Stimulated activated naive B cell treated with anti-CD40 and anti-IgM and Interleukin-4, amounts not matched to agents 10 μg/mL and 1 μg/mL and 100 μg/mL, for 72 hours (primary cell): Measurements from ENCODE around the gene LEAP2.

Experiments
- ATAC-seq, 2 donors: fragments of 150-1000 bp; cut with Tn5 transposase; replicated peaks; 2 replicates each; pipeline ENCODE4 v1.10.0; 2021; ENCODE audit warnings: moderate library complexity in 1 of 2
- DNase-seq: peaks from one replicate; pipeline ENCODE4 v3.0.0; 2021
- H3K27ac Mint-ChIP-seq: one replicate; pipeline ENCODE4 v1.8.0; 2022; ENCODE audit warnings: mild to moderate bottlenecking, mixed read lengths
- H3K27me3 Mint-ChIP-seq, 2 donors: one replicate each; pipeline ENCODE4 v1.8.0; 2022; ENCODE audit warnings: mixed read lengths in 2 of 2
- H3K36me3 Mint-ChIP-seq, 2 donors: one replicate each; pipeline ENCODE4 v1.8.0; 2022; ENCODE audit warnings: mixed read lengths in 2 of 2, mild to moderate bottlenecking in 1 of 2
- H3K4me1 Mint-ChIP-seq, 2 donors: one replicate each; pipeline ENCODE4 v1.8.0; 2022; ENCODE audit warnings: mixed read lengths in 2 of 2, mild to moderate bottlenecking in 1 of 2
- H3K4me3 Mint-ChIP-seq, 2 donors: one replicate each; pipeline ENCODE4 v1.8.0; 2022; ENCODE audit warnings: mild to moderate bottlenecking in 2 of 2, mixed read lengths in 2 of 2, moderate library complexity in 1 of 2
- H3K9me3 Mint-ChIP-seq, 2 donors: one replicate each; pipeline ENCODE4 v1.8.0; 2022; ENCODE audit warnings: mixed read lengths in 2 of 2, mild to moderate bottlenecking in 1 of 2

Gene LEAP2

DNA sequence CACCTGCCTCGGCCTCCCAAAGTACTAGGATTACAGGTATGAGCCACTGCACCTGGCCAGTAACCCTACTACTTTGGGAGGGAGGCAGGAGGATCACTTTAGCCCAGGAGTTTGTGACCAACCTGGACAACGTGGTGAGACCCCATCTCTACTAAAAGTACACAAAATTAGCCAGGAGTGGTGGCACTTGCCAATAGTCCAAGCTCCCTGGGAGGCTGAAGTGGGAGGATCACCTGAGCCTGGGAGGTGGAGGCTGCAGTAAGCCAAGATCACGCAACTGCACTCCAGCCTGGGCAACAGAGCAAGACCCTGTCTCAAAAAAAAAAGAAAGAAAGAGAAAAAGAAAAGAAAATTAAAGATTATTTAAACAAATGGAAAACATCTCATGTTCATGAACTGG, 17.5 kb upstream of the LEAP2 start:
- no peak overlapping the region for H3K27ac Mint-ChIP-seq
- H3K9me3 Mint-ChIP-seq: no peaks in the 10 kb centered on the region
- no peak overlapping the region for H3K4me3 Mint-ChIP-seq
- peaks cover 15 to 20% of the 10 kb centered on the region in 2 donors for H3K27me3 Mint-ChIP-seq
- no peaks in the 10 kb centered on the region for H3K4me1 Mint-ChIP-seq
- no peaks in the 10 kb centered on the region for H3K36me3 Mint-ChIP-seq
- no peak for ATAC-seq
- no peak for DNase-seq

GRCh38 chr5:132859889-132860437, 13.5 kb upstream of the LEAP2 start:
- no peak overlapping the region for H3K27ac Mint-ChIP-seq
- DNase-seq (no peak), ATAC-seq (no peak)
- H3K4me3 Mint-ChIP-seq: no peak overlapping the region
- no peaks in the 10 kb centered on the region for H3K36me3 Mint-ChIP-seq
- no peaks in the 10 kb centered on the region for H3K9me3 Mint-ChIP-seq
- H3K27me3 Mint-ChIP-seq: peaks cover 12 to 20% of the 10 kb centered on the region in 2 donors
- no peaks in the 10 kb centered on the region for H3K4me1 Mint-ChIP-seq

GRCh38 chr5:132860742-132861141, 12.7 kb upstream of the LEAP2 start:
- ATAC-seq: no peak
- H3K36me3 Mint-ChIP-seq: no peaks in the 10 kb centered on the region
- no peaks in the 10 kb centered on the region for H3K9me3 Mint-ChIP-seq
- no peak overlapping the region for H3K27ac Mint-ChIP-seq
- no peak for DNase-seq
- H3K27me3 Mint-ChIP-seq: peaks cover 7 to 16% of the 10 kb centered on the region in 2 donors
- H3K4me3 Mint-ChIP-seq: no peak overlapping the region
- peaks cover 2 to 3% of the 10 kb centered on the region in 2 donors for H3K4me1 Mint-ChIP-seq

GRCh38 chr5:132865668-132866341, 7.7 kb upstream of the LEAP2 start:
- Mint-ChIP-seq H3K9me3 (no peaks in the 10 kb centered on the region), H3K27ac (peak overlapping the region; percentile 99), H3K36me3 (peaks cover 10 to 15% of the 10 kb centered on the region in 2 donors), H3K4me3 (peak overlapping the region; percentile 96 to 99), H3K27me3 (no peaks in the 10 kb centered on the region), H3K4me1 (peaks cover 15 to 27% of the 10 kb centered on the region in 2 donors)
- peak; percentile 48 to 50 for ATAC-seq
- no peak for DNase-seq

- ATAC-seq (peak; percentile 97 to 99), DNase-seq (peak; percentile 94)
- Mint-ChIP-seq H3K36me3 (peaks cover 14 to 20% of the 10 kb centered on the region in 2 donors), H3K4me1 (peaks cover 15 to 27% of the 10 kb centered on the region in 2 donors), H3K27ac (peak within 1 kb of the TSS; percentile 99), H3K27me3 (no peaks in the 10 kb centered on the region), H3K9me3 (no peaks in the 10 kb centered on the region), H3K4me3 (peak within 1 kb of the TSS; percentile 96 to 99)
Observed at GRCh38 chr5:132866342-132867045, 7.0 kb upstream of the LEAP2 start, which contains the start of the genes GDF9 and UQCRQ. Gene GDF9, minus strand, starts transcription at chr5:132866469. Its CDS starts 1,936 bp downstream, at chr5:132864533. Gene UQCRQ, plus strand, starts transcription at chr5:132866642. Its CDS starts 240 bp downstream, at chr5:132866882.

- Mint-ChIP-seq H3K4me1 (peaks cover 15 to 27% of the 10 kb centered on the region in 2 donors), H3K27ac (peak overlapping the region; percentile 99), H3K9me3 (no peaks in the 10 kb centered on the region), H3K27me3 (no peaks in the 10 kb centered on the region), H3K36me3 (peaks cover 14 to 22% of the 10 kb centered on the region in 2 donors), H3K4me3 (peak overlapping the region; percentile 96 to 99)
- ATAC-seq (peak in 1 of 2 donors; percentile 35), DNase-seq (no peak)
Observed at GRCh38 chr5:132867046-132867451, 6.4 kb upstream of the LEAP2 start.

- Mint-ChIP-seq H3K27me3 (no peaks in the 10 kb centered on the region), H3K4me3 (no peak overlapping the region)
Observed at GRCh38 chr5:132868754-132869153, 4.7 kb upstream of the LEAP2 start.

DNA sequence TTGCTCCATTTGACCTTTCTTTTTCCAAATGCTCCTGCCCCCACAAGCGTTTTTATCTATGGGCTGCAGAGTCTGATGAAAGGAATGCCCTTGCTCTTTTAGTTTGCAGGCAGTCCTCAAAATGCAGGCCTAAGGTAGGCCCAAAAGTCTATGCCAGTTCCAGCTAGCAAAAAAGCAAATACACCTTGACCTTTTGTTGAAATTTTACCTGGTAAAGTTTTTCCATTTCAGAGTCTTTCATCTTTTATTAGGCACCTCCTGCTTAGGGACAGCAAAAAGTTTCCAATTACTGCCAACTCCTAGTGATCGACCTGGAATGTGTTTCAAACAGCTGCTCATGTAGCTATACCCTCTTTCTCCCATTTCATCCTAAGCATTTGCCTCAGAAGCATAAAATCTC, 2.7 kb upstream of the LEAP2 start:
- Mint-ChIP-seq H3K4me1 (peaks cover 14 to 24% of the 10 kb centered on the region in 2 donors), H3K9me3 (no peaks in the 10 kb centered on the region), H3K27me3 (no peaks in the 10 kb centered on the region), H3K36me3 (peaks cover 22 to 39% of the 10 kb centered on the region in 2 donors), H3K4me3 (no peak overlapping the region), H3K27ac (peak overlapping the region; percentile 25)
- DNase-seq (no peak), ATAC-seq (no peak)

More at GRCh38 chr5:132868754-132869153, 4.7 kb upstream of the LEAP2 start:
- peak overlapping the region; percentile 47 for H3K27ac Mint-ChIP-seq
- H3K4me1 Mint-ChIP-seq: peaks cover 18 to 27% of the 10 kb centered on the region in 2 donors
- no peak for ATAC-seq
- DNase-seq: no peak
- no peaks in the 10 kb centered on the region for H3K9me3 Mint-ChIP-seq
- peaks cover 18 to 36% of the 10 kb centered on the region in 2 donors for H3K36me3 Mint-ChIP-seq

GRCh38 chr5:132871459-132872284, 1.8 kb upstream of the LEAP2 start:
- H3K27ac Mint-ChIP-seq: peak overlapping the region; percentile 25

DNA sequence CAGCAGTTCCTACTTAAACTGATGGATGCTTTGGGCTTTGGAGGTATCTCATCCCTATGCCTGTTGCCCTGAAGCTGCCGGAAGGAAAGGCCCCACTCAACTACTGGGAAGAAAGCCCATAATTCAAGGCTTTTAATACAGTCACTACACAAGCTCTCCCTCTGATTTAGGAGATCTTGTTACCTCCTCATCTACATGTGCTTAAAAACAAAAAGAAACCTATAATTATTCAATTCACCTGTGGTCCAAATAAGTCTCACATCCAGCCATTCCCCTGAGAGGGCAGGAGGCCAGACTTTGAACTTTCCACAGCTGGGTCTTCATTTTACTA, 715 bp upstream of the LEAP2 start:
- Mint-ChIP-seq H3K4me3 (no peak overlapping the region), H3K9me3 (no peaks in the 10 kb centered on the region), H3K4me1 (peaks cover 5 to 11% of the 10 kb centered on the region in 2 donors), H3K36me3 (peaks cover 19 to 39% of the 10 kb centered on the region in 2 donors), H3K27ac (peak overlapping the region; percentile 73), H3K27me3 (no peaks in the 10 kb centered on the region)
- ATAC-seq (no peak), DNase-seq (no peak)

More at GRCh38 chr5:132871459-132872284, 1.8 kb upstream of the LEAP2 start:
- Mint-ChIP-seq H3K27me3 (no peaks in the 10 kb centered on the region), H3K4me1 (peaks cover 11 to 19% of the 10 kb centered on the region in 2 donors), H3K4me3 (no peak overlapping the region), H3K36me3 (peaks cover 21 to 39% of the 10 kb centered on the region in 2 donors), H3K9me3 (no peaks in the 10 kb centered on the region)
- no peak for ATAC-seq
- DNase-seq: no peak

DNA sequence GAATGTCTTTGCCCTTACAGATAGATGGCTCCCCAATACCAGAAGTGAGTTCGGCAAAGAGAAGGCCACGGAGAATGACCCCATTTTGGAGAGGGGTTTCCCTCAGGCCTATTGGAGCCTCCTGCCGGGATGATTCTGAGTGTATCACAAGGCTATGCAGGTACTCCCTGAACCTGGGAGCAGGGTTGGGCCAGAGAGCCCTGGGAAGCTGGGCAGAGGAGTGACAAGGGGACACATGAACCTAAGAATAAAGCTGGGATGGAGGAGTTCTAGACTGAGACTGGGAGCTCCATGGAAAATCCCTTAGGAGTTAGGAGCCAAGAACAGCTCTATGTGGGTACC, 433 bp downstream of the LEAP2 start:
- H3K36me3 Mint-ChIP-seq: peaks cover 22 to 47% of the 10 kb centered on the region in 2 donors
- no peak for ATAC-seq
- no peak overlapping the region for H3K4me3 Mint-ChIP-seq
- H3K4me1 Mint-ChIP-seq: peaks cover 3 to 6% of the 10 kb centered on the region in 2 donors
- no peaks in the 10 kb centered on the region for H3K27me3 Mint-ChIP-seq
- H3K27ac Mint-ChIP-seq: peak overlapping the region; percentile 37
- DNase-seq: no peak
- no peaks in the 10 kb centered on the region for H3K9me3 Mint-ChIP-seq

DNA sequence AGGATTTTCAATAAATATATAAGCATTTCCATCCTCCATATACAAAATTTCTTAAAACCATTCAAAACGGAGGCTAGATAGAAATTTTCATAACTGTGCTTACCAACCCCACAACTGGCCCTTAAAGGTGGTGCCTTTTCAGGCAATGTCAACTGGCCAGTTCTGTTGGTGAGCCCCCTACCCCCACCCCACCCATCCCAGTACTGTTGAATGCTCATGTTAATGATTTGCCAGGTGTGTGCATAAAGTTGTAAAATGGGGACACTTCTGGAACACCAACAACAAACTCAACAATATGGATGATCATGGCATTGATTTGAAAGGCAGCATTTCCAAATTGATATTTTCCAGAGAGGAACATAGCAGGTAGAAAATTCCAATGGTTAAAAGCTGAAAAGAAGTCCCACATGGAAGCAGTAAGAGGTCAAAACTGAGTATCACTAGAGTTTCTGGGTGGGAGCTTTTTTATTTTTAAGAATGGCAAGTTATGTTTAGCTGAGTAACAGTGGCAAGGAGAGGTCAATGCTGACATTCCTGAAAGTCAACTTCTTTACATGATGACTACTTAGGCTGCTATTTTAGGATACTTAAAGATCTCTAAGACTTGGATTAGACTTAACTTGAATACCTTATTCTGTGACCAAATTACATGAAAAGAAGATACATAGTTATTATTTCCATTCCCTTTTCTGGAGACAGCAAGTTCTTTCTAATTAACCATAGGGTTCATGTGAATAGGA, 2.7 kb downstream of the LEAP2 start:
- no peak for ATAC-seq
- Mint-ChIP-seq H3K4me1 (peaks cover 0 to 2% of the 10 kb centered on the region in 2 donors), H3K27ac (no peak overlapping the region), H3K4me3 (no peak overlapping the region), H3K36me3 (peaks cover 15 to 40% of the 10 kb centered on the region in 2 donors), H3K27me3 (no peaks in the 10 kb centered on the region), H3K9me3 (no peaks in the 10 kb centered on the region)
- no peak for DNase-seq

- Mint-ChIP-seq H3K27me3 (no peaks in the 10 kb centered on the region), H3K27ac (no peak overlapping the region), H3K4me3 (no peak overlapping the region), H3K9me3 (no peaks in the 10 kb centered on the region), H3K36me3 (peaks cover 16 to 37% of the 10 kb centered on the region in 2 donors), H3K4me1 (peaks cover 0 to 2% of the 10 kb centered on the region in 2 donors)
- DNase-seq: no peak
- ATAC-seq: no peak
Observed at GRCh38 chr5:132877466-132877865, 4.0 kb downstream of the LEAP2 start.
